ENCODE measurements around the gene CCDC197.

CCDC197 gene

GRCh38 chr14:93957333-93957710, 39.8 kb upstream of the CCDC197 start:
- TF ChIP-seq CTCF (IDR thresholded peaks at IDR 0.05; ENCODE audit: low read depth, low read length), result no peak
- in situ Hi-C loops (cut with HindIII; ENCODE audit: low sequenced_read_pairs), result no loop called here
- H3K4me3 ChIP-seq (ENCODE audit: low read depth, low read length), result no peak overlapping the region
- no peak for DNase-seq (ENCODE audit: low read depth, low spot score)

DNA sequence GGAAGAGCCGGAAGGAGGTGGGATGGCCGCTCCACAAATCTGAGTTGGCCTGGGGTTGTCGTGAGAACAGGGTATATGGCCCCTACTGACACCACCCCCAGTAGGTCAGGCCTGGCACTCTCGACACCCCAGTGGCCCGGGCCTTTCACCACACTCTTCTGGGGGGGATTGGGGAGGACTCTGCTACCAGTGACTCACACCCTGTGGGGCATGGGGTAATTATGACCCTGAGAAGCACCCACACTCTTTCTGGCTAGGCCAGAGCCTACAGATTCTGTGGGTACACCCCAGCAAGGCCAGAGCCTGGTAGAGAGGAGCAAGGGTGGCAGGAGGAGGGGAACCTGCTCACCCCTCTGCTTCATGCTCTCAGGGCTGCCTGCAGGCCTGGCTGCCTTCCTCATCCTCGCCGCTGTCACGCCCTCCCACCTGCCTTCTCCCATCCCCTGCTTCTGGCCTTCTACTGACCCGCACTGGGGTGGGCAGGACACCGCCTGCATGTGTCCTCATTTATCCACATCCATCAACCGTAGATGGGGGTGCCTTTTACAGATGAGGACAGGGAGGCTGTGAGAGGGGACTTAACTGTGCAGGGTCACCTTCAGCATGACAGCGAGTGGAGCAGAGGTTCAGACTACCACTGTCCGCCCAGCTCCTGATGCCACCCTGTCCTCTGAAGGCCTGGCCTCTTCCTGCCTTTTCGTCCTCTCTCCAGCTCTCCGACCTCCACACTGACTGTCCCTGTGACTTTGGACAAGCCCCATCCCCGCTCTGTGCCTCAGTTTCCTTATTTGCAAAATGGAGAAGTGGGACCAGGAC, 39.1 kb upstream of the CCDC197 start:
- no peak for TF ChIP-seq CTCF (IDR thresholded peaks at IDR 0.05; ENCODE audit: low read depth, low read length)
- H3K4me3 ChIP-seq (ENCODE audit: low read depth, low read length), result no peak overlapping the region
- in situ Hi-C loops (cut with HindIII; ENCODE audit: low sequenced_read_pairs), result no loop called here
- no peak for DNase-seq (ENCODE audit: low read depth, low spot score)

GRCh38 chr14:93958567-93959238, 38.4 kb upstream of the CCDC197 start:
- TF ChIP-seq CTCF (IDR thresholded peaks at IDR 0.05; ENCODE audit: low read depth, low read length), result no peak
- in situ Hi-C loops (cut with HindIII; ENCODE audit: low sequenced_read_pairs), result no loop called here
- no peak overlapping the region for H3K4me3 ChIP-seq (ENCODE audit: low read depth, low read length)
- no peak for DNase-seq (ENCODE audit: low read depth, low spot score)

DNA sequence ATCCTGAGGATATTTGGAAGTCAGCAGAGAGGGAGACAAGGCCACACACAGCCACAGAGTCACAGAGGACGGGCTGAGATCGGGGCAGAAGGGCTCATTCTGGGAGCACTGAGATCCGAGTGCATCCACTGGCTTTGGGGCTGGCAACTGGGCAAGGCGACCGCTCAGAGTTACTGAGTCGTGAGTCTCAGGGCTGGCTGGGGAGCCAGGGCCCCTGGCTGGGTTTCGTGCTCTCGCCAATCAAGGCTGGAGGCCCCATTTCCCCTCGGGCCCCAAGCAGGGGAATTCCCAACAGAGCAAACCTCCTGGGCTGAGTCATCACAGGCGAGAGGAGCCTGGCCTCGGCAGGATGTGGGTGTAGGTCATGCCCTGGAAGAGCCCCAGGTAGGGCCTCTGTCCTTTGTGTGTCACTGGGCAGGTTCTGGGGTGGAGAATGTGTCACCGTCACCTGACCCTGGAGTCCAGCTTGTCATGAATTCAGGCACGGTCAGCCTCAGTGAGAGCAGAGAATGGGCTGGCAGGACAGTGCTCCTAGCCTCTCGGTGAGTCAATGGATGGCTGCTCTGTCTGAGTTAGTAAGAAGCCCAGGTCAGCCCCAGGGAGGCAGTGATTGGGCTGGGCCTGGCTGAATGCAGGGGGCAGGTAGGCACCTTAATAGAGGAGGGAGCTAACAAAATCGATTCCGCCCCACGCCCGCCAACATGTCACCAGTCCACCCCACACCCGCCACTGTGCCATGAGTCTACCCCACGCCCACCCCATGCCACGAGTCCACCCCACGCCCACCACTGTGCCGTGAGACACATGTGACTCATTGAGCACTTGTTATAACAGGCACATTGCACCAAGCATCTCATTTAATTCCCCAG, 37.6 kb upstream of the CCDC197 start:
- no peak for TF ChIP-seq CTCF (IDR thresholded peaks at IDR 0.05; ENCODE audit: low read depth, low read length)
- no peak overlapping the region for H3K4me3 ChIP-seq (ENCODE audit: low read depth, low read length)
- in situ Hi-C loops (cut with HindIII; ENCODE audit: low sequenced_read_pairs), result no loop called here
- DNase-seq (ENCODE audit: low read depth, low spot score), result peak; percentile 85

DNA sequence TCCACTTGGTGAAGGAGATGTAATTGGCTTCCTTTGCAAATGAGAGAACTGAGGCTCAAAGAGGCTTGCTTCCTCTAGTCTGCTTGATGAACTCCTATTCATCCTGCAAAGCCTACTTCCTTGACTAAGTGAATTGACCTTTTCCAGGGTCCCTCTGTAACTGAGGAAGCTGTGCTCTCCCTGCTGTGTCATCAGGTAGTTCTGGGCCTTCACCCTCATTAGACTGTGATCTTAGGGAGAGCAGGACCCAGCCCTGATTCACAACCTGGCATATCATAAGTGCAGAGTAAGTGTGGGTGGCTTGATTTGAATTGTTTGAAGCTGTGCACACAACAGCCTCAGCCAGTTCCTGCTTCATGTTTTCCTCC, 37.0 kb upstream of the CCDC197 start:
- H3K4me3 ChIP-seq (ENCODE audit: low read depth, low read length), result no peak overlapping the region
- TF ChIP-seq CTCF (IDR thresholded peaks at IDR 0.05; ENCODE audit: low read depth, low read length), result no peak
- DNase-seq (ENCODE audit: low read depth, low spot score), result no peak
- in situ Hi-C loops (cut with HindIII; ENCODE audit: low sequenced_read_pairs), result no loop called here

DNA sequence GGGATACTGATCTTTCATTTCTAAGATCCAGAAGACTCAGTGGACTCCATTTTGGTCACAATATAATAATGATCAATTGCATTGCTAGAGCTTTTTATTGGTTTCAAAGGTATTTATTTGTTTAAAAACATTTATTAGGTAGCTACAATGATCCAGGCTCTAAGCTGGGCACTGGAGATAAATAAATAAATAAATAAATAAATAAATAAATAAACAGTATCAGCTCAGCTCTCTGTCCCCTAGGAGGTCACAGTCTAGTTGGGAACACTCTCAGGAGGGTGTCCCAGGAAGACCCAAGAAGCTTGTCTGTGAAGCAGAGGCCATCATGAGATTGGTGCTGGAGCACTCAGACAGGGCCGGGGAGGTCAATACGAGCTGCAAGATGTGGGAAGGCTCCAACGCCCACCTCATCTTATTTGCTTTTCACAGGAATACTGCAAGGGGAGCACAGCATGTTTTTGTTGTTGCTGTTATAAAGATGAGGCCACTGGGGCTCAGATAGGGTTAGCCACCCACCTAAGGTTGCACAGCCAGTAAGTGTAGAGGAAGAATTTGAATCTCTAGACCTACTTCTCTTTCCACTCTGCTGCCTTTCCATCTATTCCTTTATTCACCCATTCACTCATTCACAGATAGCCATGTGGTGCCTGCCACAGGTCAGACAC, 36.2 kb upstream of the CCDC197 start:
- in situ Hi-C loops (cut with HindIII; ENCODE audit: low sequenced_read_pairs), result no loop called here
- H3K4me3 ChIP-seq (ENCODE audit: low read depth, low read length), result no peak overlapping the region
- no peak for DNase-seq (ENCODE audit: low read depth, low spot score)
- no peak for TF ChIP-seq CTCF (IDR thresholded peaks at IDR 0.05; ENCODE audit: low read depth, low read length)
